Measurements from ENCODE around the gene ID1. TPM values are rescaled to one million over a fixed set of nuclear protein-coding genes. Genes with fewer than 3 reads are reported as not detected.

Gene ID1
- total and polyA plus RNA-seq, 10 of the 15 experiments (the other 5 are each of a cell fraction or from before 2014, with no cell fraction given), result 0.09 to 1.3 (median 0.47) TPM; not detected in 2

DNA sequence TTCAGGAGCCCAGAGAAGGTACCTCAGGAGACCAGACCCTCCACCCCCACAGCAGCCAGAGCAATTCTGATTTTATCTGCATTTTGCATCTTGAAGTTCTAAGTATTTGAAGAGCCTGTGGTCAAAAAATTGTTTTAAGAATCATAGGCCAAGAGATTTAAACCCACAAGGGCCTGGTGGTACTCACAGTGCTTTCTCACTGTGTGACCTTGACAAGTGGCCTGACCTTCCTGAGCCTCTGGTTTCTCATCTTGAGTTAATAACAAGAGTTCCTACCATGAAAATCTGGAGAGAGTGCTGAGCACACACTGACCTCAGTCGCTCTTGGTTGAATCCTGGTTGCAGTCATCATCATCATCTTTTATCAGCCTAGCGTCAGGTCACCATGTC is 45.4 kb upstream of the ID1 start (continued):
- TF ChIP-seq, protein P1, sequence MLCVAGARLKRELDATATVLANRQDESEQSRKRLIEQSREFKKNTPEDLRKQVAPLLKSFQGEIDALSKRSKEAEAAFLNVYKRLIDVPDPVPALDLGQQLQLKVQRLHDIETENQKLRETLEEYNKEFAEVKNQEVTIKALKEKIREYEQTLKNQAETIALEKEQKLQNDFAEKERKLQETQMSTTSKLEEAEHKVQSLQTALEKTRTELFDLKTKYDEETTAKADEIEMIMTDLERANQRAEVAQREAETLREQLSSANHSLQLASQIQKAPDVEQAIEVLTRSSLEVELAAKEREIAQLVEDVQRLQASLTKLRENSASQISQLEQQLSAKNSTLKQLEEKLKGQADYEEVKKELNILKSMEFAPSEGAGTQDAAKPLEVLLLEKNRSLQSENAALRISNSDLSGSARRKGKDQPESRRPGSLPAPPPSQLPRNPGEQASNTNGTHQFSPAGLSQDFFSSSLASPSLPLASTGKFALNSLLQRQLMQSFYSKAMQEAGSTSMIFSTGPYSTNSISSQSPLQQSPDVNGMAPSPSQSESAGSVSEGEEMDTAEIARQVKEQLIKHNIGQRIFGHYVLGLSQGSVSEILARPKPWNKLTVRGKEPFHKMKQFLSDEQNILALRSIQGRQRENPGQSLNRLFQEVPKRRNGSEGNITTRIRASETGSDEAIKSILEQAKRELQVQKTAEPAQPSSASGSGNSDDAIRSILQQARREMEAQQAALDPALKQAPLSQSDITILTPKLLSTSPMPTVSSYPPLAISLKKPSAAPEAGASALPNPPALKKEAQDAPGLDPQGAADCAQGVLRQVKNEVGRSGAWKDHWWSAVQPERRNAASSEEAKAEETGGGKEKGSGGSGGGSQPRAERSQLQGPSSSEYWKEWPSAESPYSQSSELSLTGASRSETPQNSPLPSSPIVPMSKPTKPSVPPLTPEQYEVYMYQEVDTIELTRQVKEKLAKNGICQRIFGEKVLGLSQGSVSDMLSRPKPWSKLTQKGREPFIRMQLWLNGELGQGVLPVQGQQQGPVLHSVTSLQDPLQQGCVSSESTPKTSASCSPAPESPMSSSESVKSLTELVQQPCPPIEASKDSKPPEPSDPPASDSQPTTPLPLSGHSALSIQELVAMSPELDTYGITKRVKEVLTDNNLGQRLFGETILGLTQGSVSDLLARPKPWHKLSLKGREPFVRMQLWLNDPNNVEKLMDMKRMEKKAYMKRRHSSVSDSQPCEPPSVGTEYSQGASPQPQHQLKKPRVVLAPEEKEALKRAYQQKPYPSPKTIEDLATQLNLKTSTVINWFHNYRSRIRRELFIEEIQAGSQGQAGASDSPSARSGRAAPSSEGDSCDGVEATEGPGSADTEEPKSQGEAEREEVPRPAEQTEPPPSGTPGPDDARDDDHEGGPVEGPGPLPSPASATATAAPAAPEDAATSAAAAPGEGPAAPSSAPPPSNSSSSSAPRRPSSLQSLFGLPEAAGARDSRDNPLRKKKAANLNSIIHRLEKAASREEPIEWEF (IDR thresholded peaks at IDR 0.05; ENCODE audit: insufficient replicate concordance, low read depth, low read length), result no peak
- TF ChIP-seq JUNB (IDR thresholded peaks at IDR 0.05) (no peak), DPF2 (IDR thresholded peaks at IDR 0.05) (no peak), PML (IDR thresholded peaks at IDR 0.05; ENCODE audit: low read length) (no peak), RELA (IDR thresholded peaks at IDR 0.05; ENCODE audit: borderline replicate concordance, partially characterized antibody) (no peak), NR2C1 (IDR thresholded peaks at IDR 0.05) (no peak), NFYA (IDR thresholded peaks at IDR 0.05; ENCODE audit: borderline replicate concordance, low read depth, low read length) (no peak)
